GM10248 (cell line): ENCODE data around the gene L1CAM.
A peak's percentile ranks its signal among the peaks of the same experiment; 100 is the strongest.

ENCODE experiments used
- CTCF ChIA-PET: fragments of 300-600 bp; sonication (Branson Sonifier 250); formaldehyde crosslinking; extraction: SDS; loops from one replicate; lab custom pipeline; 2021; ENCODE audit warnings: antibody characterized with exemption; lab: Yijun Ruan, JAX
- POLR2A ChIA-PET: fragments of 350-650 bp; sonication (Branson Sonifier 250); formaldehyde crosslinking; extraction: SDS; loops from one replicate; lab custom pipeline; 2020; ENCODE audit warnings: antibody characterized with exemption; lab: Yijun Ruan, JAX
- DNase-seq: peaks from one replicate; pipeline ENCODE4 v3.0.0; 2012; ENCODE audit errors: extremely low spot score
- CTCF ChIP-seq: IDR thresholded peaks from 2 replicates; pipeline ENCODE4 v1.5.1; 2012; ENCODE audit warnings: mild to moderate bottlenecking, low read depth; ENCODE audit errors: extremely low read depth, missing control alignments, control extremely low read depth

The L1CAM gene

DNA sequence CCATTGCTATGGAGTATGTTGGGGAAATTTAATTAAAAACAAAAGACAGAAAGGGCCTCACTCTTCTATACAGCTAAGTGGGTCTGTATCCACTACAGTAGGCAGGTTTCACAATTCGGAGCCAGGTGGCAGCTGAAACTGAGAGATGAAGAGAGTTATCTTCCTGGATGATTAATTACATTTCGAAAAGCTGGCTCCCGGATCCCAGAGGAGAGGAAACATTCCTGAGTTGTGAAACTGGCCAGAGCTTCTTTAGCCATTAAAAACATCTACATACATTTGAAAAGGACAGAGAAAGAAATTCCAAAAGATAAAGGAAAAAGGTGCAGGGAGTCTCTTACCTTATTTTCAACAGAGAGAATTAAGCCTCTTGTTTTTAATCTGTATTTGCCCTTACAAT lies 40.1 kb downstream of the L1CAM start:
- no peak for TF ChIP-seq CTCF
- DNase-seq = no peak
- CTCF ChIA-PET = no interaction called here
- POLR2A ChIA-PET = no interaction called here

GRCh38 chrX:153845195-153845594 lies 40.8 kb downstream of the L1CAM start:
- DNase-seq = no peak
- ChIA-PET POLR2A (no interaction called here), CTCF (no interaction called here)
- no peak for TF ChIP-seq CTCF

DNA sequence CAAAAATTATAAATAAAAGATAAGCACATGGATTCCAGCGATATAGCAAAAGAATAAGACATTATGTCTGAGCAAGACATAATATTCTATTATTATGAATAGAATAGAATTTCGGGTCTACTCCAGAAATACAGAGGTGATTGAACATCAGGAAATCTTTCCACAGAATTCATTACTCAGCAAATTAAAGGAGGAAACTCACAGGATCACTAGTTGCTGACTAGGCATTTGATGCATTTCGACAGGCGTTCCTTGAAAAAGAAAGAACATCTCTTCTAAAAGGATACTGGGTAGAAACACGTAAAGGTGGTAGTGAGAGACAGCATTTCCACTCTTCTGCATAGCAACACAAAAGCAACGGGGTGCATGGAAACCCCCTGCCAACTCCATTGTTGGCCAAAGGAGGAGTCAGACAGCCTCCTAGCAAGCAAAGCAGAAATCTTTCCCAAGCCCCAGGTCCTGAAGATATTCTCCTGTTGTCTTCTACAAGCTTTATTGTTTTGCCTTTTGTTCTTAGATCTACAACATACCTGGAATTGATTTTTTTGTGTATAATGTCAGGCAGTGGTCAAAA lies 41.4 kb downstream of the L1CAM start:
- TF ChIP-seq CTCF = no peak
- no peak for DNase-seq
- ChIA-PET POLR2A (no interaction called here), CTCF (no interaction called here)

GRCh38 chrX:153836921-153837320 lies 49.1 kb downstream of the L1CAM start:
- no peak for TF ChIP-seq CTCF
- CTCF ChIA-PET = no interaction called here
- no peak for DNase-seq
- POLR2A ChIA-PET = no interaction called here

DNA sequence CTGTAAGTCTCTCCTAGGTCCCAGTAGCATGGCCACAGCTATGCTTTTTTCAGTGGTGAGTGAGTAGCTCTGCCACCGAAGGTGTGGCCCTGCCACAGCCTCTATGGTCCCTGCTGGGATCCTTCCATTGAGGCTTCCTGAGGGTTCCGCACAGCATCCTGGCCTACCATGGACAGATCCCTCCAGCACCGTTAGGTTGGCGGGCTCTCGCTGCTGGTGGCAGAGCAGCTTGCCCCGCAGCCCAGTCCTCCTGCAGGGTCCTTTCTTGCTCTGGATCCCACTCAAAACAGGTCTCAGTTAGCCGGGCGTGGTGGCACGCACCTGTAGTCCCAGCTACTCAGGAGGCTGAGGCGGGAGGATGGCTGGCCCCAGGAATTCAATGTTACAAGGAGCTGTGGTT lies 53.2 kb downstream of the L1CAM start:
- DNase-seq = no peak
- ChIA-PET POLR2A (no interaction called here), CTCF (no interaction called here)
- TF ChIP-seq CTCF = no peak

- no peak for TF ChIP-seq CTCF
- ChIA-PET CTCF (no interaction called here), POLR2A (no interaction called here)
- DNase-seq = peak; percentile 10
Measured at GRCh38 chrX:153831429-153832150, 54.4 kb downstream of the L1CAM start.
